HG02588 (cell line): ENCODE data around the gene KBTBD8.
A peak's percentile ranks its signal among the peaks of the same experiment; 100 is the strongest.

Experiments
- ATAC-seq: cut with Tn5 transposase; IDR thresholded peaks from one replicate; pipeline ENCODE4 v1.9.1; 2021; ENCODE audit warnings: mild to moderate bottlenecking, moderate library complexity; ENCODE audit not compliant: unreplicated experiment

The KBTBD8 gene

DNA sequence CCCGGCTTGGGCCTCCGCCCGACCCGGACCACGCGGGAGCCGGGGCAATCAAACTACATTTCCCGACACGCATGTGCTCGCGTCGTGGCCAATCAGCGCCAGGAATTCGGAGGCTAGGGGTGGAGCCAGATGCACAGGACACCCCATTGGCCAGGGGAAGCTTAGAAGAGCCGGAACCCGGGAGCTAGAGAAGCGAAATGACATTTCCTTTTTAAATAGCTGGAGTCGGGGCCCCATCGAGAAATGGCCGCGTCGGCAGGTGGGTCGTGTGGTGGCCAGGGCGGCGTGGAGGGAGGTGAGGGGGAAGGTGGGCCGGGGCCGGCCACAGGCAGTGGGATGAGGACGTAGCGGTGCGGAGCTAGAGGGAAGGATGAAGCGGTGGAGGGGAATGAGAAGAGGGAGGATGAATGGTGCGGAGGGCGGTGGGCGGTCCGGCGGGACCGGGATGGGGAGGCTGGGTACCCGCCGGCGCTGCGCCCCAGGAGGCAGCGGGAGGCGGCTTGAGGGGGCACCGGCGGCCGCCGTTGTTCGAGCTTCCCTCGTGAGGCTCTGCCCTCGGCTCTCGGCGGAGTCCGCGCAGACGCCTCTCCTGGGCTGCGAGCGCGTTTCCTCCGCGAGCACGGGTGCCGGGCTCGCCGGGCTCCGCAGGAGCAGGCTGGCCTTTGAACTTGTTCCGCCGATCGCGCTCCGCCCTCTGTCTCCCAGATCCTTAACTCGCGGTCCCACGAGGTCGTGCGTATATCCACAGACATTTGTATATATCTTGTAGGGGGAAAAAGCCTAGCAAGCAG lies at the start of gene KBTBD8:
TSS of gene KBTBD8 (plus strand) at position 195 of the 791 bp plus-strand sequence. CDS start at position 244, 49 bp downstream.
- peak; percentile 20 for ATAC-seq

- no peak for ATAC-seq
These were observed 49.3 kb upstream of the KBTBD8 start for GRCh38 chr3:66948838-66949237.

DNA sequence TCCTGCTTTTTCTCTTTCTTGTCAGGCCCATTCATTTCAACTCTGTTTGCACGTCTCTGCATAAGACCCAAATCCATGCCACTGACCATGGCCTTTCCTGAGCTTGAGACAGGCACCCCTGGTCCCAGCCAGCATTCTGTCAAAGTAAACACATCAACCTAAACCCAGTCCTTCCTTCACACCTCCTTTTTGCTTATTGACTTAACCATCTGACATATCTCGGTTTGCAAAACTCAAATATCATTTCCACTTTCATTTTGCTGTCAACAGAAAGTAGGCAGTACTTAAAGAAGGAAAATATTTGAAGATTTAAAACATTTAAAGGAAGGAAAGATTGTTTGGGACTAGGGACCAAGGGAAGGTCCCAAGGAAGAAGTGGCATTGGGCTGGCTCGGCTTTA lies 48.2 kb upstream of the KBTBD8 start:
- ATAC-seq, result no peak

GRCh38 chr3:66952357-66952756 lies 45.8 kb upstream of the KBTBD8 start:
- no peak for ATAC-seq

GRCh38 chr3:66953934-66954445 lies 44.1 kb upstream of the KBTBD8 start:
- ATAC-seq, result no peak

DNA sequence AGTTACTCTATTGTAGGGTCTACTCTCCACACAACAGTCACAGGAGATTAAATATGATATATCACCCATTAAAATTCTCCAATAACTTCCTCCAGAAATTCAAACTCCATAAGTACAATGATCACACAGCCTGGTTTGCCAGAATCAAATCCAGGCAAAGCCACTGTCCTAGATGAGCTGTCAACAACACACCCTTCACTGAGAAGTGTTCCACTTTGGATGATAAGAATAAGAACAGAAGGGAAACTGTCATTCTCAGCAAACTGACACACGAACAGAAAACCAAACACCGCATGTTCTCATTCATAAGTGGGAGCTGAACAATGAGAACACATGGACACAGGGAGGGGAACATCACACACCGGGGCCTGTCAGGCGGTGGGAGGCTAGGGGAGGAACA lies 41.4 kb upstream of the KBTBD8 start:
- no peak for ATAC-seq

- ATAC-seq, result no peak
These were observed 40.7 kb upstream of the KBTBD8 start for GRCh38 chr3:66957367-66957766.

GRCh38 chr3:66958067-66958466 lies 40.0 kb upstream of the KBTBD8 start:
- no peak for ATAC-seq

DNA sequence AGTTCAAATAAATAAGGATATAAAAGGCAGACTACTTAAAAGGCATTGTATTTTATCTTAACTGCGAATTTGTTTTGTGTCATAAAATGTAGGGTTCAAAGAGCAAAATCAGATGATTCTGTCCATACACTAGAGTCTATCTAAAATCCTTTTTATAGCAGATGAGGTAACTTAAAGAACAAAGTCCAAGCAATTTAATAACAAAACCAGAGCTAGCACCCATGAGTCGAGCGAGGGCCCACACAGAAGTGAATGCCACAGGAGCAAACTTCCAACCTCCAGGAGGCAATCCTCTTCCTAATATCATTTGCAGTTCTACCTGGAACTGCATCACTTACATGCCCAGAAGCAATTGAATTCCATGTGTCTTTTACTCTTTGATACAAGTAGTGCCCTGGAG lies 35.4 kb upstream of the KBTBD8 start:
- no peak for ATAC-seq

GRCh38 chr3:66971245-66971644 lies 26.9 kb upstream of the KBTBD8 start:
- ATAC-seq, result no peak

DNA sequence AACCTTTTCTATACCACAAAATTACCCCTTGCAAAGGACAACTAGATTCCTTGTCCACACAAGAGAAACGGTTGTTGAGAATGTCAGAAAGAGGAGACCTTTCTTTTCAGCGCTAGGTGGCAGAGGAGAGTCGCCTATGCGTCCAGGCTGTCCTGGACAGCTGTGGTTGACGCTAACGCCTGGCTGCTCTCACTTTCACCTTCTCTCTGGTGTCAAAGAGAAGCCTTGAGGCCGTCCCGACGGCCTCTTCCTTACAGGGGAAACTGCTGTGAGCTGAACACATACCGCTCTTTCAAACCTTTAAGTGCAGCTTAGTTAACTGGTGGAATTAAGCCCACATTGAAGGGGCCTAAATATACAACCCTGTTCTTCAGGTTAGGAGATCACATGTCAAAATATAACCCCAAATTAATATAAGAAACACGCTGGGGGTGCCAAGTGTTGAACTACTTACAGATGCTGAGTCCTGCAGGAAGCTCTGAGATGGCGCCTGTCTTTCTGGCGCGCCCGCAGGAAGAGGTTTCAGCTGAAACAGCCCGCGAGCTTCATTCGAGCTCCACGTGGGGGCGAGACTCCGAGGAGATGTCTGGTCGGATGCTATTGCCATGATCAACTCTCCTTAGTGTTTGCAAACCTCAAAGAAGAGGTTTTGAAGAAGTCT lies 26.1 kb upstream of the KBTBD8 start:
- ATAC-seq, result peak; percentile 100

DNA sequence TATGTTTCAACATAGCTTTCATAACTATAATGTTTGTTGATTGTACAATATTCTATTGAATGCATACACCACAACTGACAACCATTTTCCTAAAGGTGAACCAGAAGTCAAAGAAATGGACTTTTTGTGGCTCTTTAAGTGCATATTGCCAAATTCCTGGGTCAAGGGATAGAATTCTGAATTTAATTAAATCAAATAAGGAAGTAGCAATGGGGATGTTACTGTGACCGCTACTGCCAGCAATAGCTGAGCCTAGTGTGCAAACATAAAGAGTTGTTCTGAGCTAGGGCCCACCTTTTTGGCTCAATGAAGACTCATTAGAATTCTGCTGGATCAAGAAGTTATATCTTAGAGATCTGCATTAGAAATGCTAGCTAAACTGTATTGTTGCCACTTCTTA lies 17.3 kb upstream of the KBTBD8 start:
- no peak for ATAC-seq

GRCh38 chr3:66983101-66983500 lies 15.0 kb upstream of the KBTBD8 start:
- no peak for ATAC-seq

DNA sequence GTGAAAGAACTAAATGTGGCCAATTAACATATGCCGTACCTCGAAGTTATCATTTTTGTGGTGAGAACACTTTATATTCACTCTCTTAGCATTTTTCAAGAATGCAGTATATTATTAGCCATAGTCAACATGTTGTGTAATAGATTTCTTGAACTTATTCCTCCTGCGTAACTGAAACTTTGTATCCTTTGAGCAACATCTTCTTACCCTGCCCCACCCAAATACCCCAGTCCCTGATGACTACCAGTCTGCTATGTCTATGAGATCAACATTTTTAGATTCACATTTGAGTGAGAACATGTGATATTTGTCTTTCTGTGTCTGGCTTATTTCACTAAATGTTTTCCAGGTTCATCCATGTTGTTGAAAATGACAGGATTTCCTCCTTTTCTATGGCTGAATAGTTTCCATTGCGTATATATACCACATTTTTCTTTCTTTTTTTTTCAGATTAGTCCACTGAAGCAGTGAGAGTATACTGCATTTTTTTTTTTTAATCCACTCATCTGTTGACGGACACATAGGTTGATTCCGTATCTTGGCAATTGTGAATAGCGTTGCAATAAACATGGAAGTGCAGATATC lies 12.7 kb upstream of the KBTBD8 start:
- no peak for ATAC-seq

GRCh38 chr3:66986406-66986805 lies 11.7 kb upstream of the KBTBD8 start:
- ATAC-seq, result no peak

- ATAC-seq, result no peak
These were observed 8.9 kb upstream of the KBTBD8 start for GRCh38 chr3:66989241-66989640.

DNA sequence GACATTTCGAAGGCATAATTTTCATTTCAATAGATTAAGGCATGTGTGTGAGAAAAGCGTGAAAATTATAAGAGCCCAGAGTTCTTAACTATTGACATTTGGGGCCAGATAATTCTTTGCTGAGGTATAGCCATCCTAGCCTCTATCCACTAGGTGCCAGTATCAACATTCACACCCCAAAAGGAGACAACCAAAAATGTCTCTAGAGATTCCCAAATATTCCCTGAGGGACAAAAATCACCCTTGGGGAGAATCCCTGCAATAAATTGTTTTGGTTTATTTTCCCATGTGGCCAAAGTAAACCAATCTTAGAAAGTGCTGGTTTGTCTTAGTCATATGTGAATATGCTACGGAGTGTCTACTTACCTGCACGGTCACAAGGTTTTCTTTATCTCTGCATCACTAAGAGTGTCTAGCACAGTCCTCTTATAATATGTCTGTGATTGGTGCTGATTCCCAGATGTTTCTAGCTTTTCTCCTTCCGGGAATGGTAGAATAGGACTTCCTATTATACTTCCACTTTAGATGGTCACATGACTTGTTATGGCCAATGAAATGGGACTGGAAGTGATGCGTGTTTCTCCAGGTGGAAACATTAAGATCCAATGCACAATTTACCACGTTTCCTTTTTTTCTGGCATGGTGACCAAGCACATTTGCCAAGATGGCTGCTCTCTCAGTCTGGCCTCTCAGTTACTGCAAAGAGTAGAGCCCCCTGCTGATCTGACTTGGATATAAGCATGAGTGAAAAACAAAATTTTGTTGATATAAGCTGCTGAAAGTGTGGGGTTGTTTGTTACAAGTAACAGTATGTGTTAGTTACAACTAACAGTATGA lies 8.0 kb upstream of the KBTBD8 start:
- ATAC-seq, result peak; percentile 74

DNA sequence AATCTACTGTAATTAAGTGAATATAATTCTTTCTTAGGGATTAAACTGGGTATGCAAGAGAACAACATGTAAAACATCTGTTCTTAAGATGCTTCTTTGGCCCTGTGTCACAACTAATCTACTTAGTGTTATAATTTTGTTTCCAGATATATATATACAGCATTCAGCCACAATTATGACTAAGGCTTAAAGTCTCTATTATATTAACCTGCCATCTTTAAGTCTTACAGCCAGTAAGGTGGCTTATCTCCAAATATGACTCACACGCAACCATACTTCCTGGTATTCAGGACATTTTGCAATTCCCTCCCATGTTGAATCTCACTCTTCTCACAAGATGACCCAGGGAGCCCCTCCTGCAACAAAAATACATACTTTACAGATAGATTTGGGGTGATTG lies 6.6 kb upstream of the KBTBD8 start:
- ATAC-seq, result no peak

DNA sequence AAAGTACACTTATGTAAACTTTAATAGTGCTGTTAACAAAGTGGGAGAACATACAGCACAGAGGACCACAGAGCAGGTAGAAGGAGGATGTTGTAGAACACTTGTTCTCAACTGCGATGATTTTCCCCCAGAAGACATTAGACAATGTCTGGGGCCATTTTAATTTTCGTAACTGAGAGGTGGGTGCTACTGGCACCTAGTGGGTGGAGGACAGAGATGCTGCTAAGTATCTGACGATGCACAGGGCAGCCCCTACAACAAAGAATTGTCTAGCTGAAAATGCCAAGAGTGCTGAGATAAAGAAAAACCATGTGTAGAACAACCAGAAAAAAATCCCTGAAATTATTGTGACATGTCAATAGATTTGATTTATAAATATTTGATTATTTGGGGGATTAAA lies 5.0 kb upstream of the KBTBD8 start:
- ATAC-seq, result no peak

DNA sequence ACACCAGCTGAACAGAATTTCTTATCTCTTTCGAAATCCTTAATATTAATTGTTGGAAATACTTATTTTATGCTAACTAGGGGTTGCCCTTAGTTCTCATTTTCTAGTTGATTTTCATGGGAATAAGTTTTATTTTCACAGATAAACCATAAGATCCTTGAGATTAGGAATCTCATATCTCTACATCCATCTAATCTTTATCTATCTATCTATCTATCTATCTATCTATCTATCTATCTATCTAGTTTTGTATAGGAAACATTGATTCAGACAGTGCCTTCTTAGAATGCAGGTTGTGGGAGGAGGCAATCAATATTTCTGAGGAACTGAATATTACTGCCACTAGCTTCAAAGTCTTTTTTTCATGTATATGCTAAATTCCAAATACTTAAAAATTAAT lies 3.5 kb upstream of the KBTBD8 start:
- no peak for ATAC-seq

DNA sequence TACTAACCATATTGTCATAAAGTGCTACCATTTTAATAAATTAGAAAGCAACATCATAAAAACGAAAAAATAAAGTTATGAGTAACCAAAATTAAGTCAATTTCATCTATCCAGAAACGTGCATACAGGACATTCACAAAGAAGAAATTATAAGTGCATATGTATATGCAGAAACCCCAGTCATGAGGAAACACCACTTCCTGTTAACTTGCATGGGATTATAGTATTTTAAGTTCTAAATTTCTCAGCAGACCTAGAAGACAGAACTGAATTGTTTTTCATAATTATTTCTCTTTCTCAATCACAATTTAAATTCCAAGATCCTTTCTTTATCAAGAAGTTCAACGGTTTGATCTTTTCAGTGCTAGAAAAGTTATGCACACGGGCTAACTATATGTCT lies 1.4 kb upstream of the KBTBD8 start:
- ATAC-seq, result no peak
